HG03280 (cell line): ENCODE data around the gene SUV39H1.
A peak's percentile ranks its signal among the peaks of the same experiment; 100 is the strongest.

Source experiments
- ATAC-seq: cut with Tn5 transposase; IDR thresholded peaks from one replicate; pipeline ENCODE4 v1.9.1; 2021; ENCODE audit warnings: mild to moderate bottlenecking, moderate library complexity; ENCODE audit not compliant: unreplicated experiment

Gene SUV39H1

DNA sequence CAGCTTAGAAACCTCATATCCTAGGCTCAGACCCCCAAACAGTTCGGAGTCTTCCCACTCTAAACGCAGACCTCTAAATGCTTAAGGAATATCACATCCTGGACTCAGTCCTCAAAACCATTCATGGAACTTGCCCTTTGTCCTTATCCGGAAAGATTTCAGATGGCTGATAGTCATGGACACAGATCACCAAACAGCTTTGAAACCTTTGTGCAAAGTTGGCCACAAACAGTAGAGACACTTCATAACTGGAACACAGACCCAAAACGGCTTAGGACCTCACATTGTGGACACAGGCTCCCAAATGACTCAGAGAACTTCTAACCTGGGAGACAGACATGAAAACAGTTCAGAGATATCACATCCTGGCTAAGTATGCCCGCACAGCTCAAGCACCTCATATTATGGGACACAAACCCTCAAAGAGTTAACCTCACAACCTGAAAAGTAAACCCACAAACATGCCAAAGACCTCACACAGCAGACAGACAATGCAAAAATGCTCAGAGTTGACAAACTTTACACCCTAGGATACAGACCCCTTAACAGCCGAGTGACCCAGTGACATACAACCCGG, 15.5 kb downstream of the SUV39H1 start:
- no peak for ATAC-seq

DNA sequence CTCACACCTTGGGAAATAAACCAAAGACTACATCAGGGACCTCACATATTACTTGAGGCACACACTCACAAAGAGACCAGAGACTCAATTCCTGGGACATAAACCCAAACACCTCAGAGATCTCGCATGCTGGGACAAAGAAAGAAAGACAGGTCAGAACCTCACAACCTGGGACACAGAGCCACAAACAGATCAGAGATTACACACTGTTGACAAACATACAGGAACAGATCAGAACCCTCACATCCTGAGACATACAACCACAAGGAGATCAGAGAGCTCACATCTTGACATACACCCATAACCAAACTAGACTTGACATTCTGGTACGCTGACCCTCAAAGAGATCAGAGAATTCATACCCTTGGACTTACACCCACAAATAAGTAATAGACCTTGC, 17.3 kb downstream of the SUV39H1 start:
- no peak for ATAC-seq

DNA sequence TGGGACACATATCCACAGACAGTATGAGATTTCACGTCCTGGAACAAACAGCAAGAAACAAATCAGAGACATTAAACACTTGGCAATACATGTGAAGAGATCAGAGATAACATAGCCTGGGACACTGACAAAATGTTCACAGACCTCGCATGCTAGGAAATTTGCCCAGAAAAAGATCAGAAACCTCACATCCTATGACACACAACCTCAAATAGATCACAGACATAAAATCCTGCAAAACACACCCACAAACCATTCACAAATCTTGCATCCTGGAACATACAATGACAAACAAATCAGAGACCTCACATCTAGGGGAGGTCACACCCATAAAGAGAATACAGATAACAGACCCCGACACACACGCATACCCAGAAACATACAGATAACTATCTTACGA, 18.0 kb downstream of the SUV39H1 start:
- ATAC-seq, result no peak

DNA sequence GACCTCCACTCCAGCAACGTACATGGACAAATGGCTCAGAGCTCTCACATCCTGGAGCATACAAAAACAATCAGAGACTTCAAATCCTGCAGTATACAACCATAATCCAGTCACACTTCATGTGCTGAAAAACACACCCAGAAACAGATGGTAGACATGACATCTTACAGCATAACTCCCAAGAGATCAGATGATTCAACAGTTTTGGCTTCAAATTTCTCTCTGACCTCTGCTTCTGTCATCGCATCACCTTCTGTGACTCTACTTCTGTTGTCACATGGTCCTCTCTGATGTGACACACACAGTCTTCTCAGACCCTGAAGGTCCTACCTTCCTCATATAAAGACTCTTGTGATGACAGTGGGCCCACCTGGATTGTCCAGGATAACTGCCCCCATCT, 18.5 kb downstream of the SUV39H1 start:
- ATAC-seq, result no peak

DNA sequence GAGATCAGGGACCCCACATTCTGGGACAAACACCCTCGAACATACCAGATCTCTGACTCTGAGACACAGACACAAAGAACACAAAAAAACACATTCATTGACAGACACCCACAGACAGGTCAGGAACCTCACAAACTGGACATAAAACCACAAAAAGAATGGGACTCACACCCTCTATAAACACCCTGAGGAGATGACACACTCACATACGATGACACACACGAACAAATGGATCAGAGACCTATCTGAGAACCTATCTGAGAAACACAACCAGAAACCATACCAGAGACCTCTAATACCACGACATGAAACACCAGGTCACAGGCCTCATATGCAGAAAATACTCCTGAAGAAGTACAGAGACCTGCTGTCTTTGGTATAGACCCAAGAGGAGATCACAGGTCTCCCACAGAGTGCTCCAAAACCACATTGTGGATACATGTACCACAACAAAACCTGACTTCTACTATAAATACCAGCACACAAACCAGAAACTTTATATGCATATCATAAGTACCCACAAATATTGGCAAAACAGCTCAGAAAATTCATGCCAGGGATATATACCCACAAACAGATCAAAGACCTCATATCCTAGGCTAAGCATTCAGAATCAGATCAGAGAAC, 19.5 kb downstream of the SUV39H1 start:
- no peak for ATAC-seq

DNA sequence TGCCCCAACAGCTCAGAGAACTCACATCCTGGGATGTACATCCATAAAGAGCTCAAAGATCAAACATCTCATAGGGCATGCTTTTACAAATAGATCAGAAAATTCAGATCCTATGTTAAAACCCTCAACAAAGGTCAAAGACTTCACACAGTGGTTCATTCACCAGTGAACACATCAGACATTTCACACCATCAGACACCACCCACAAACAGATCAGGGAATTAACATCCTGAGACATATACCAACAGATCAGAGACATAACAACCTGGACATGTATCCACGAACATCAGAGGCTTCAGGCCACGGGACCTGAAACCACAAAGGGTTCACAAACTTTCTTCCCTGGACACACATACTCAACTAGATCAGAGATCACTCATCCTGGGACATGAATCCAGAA, 23.4 kb downstream of the SUV39H1 start:
- no peak for ATAC-seq

DNA sequence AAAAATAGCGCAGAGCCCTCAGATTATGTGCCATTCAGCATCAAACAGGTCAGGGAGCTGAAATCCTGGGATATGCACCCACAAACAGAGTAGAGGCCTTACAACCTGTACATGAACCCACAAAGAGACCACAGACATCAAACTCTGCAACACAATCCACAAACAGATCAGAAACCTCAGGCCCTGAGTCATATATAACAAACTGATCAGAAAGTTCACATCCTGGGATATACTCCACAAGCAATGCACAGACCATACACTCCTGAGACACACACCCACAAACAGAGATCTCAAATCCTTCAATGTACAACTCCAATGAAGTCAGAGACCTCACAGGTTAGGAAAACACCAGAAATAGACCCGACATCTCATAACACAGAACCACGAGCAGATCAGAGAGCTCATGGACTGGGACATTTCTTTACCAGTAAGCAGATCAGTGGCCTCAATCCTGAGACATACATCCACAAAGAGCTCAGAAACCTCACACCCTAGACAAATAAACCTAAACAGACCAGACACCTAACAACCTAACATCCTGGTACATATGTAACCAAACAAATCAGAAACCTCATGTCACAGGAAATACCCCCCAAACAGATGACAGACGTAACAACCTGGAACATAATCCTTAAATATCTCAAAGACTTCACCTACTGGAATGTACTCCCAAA, 24.2 kb downstream of the SUV39H1 start:
- ATAC-seq, result no peak

DNA sequence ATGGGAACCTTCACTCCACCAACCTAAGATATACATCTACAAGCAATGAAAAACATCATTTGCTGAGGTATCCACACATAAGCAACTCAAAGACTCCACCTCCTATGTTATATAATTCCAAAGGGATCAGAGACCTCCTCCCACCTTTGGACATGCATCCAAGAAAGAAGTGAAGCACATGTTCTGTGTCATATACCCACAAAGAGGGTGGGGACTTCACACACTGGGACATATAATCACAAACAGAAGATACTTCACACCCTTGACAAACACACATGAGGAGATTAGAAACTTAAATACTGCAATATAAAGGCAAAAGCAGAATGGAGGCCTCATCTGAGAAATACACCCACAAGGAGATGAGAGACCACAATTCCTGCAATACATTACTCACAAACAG, 25.4 kb downstream of the SUV39H1 start:
- ATAC-seq, result no peak

DNA sequence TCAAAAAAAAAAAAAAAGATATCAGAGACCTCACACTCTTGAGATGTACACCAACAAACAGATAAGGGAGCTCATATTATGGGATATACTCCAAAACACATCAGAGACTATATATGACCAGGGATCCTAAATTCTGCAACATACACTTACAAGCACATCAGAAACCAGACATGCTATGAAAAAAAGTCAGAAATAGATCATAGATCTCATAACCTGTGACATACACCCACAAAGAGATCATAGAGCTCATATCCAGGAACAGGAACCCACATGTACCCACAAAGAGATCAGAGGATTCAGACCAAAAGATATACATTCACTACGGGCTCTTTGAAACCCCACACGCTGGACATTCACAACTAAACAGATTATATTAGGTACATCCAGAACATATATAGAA, 30.1 kb downstream of the SUV39H1 start:
- no peak for ATAC-seq

DNA sequence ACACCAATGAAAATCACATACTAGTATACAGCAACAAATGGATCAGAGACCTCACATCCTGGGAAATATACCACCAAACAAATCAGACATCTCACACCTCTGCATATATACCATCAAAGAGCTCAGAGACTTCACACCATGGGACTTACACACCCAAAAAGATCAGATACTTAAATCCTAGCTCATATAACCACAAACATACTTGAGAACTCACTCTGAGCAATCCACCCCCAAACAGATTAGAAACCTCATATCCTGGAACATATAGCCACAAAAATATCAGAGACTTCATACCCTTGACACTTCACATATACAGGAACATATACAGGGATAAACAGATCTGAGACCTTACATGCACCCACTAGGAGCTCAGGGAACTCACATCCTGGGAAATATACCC, 32.1 kb downstream of the SUV39H1 start:
- ATAC-seq, result no peak

DNA sequence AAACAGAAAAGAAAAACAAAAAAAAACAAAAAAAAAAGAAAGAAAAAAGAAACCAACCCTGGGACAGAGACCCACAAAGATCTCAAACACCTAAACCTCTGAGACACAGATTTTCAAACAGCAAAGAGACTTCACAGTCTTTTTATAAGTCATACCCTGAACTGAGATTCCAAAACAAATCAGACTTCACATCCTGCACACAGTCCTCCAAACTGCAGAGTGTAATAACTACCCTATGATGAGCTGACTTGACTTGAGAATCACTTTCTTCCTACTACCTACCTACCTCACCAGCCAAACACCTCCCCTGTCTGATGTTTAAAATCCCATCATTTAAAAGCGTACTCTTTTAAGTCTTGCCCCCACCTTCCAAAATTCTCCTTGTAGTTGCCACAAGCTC, 39.8 kb downstream of the SUV39H1 start:
- ATAC-seq, result no peak

DNA sequence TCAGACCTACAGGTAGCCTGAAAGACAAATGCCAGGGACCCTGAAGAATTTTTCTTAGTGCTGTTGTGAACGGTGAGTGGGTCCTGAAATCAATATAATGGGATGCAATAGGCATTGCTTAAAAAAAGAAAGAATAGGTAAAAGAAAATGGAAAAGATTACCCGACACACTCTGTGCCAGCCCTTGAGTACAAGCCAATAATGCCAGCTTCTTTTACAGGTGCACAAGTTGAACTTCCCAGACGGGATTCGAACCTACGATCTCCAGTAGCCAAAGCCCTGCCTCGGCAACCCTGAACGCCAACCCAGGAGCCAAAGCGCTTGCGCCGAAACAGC, 40.3 kb downstream of the SUV39H1 start:
- no peak for ATAC-seq

DNA sequence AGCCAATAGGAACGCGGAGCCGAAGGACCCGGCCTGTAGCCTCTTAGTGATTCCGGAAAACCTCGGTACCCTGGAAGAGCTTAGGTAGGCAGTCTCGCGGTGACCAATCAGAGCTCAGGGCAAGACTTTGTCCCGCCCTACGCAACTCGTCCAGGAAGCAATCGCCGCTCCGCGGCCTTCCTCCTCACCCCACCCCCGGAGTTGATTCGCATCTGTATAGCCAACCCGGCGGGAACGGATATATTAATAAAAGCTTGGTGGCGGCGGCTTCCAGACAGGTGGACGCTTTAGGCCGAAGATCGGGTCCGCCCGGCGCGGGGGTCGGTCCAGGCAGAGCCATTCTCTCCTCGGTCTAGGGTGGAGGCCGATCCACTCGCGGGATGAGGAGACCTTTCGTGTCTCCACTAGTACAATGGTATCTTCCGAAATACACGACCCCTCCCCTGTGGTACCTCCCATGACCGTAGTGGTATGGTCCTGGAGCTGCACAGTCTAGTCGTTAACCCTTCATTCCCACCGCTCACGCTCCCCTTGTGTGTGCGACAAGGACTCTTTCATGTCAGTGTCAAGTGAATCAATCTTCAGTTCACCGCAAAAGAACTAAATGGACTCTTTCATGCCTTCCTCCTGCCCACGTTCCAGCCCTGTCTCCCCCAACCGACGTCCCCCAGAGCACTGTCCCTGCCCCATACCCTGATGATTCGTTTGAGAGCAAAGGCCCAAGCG, 40.8 kb downstream of the SUV39H1 start:
- ATAC-seq, result peak; percentile 99

DNA sequence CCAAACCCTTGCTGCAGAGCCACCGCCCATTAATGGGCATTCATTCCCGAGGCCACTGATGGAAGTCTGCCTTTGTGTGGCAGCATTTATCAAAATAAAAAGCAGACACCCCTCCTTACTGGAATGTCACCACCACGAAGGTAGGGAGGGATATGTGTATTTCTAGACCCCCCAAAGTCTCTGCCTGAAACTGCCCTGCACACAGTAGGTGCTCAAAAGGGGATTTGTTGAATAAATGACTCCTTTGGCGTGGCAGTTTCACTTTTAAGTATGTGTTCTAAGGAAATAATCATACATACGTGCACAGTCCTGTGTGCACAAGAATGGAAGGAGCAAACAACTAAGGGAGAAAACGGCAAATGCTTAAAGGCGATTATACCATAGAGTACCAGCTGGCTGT, 41.4 kb downstream of the SUV39H1 start:
- no peak for ATAC-seq

DNA sequence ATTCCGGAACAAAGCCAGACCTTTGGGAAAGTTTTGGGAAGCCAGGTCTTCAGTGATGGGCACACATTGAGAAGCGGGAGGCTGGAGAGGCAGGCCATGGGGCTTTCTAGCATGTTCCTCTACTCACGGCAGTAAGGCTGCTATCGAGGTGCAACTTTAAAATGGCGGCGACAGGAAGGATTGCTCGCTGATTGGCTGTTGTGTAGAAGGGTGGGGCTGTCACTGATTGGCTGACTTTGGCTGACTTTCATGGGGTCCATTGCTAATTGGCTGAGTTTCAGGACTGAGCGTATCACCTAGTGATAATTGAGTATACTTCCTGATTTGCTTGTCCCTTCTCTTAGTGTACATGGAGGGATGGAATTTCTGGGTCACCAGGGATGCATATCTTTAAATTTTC, 45.3 kb downstream of the SUV39H1 start:
- no peak for ATAC-seq

DNA sequence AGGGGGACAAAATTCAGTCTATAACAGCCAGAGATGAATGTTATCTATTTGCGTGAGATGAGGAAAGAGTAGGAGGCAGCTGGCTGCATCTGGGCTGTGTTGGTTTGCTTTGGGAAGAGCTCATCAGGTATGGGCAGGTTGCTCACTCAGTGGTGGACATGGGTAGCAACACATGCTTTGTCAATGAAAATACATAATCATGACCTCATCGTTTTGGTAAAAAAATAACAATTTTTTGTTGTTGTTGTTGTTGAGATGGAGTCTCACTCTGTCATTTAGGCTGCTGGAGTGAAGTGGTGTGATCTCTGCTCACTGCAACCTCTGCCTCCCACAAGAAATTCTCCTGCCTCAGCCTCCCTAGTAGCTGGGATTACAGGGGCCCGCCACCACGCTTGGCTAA, 48.7 kb downstream of the SUV39H1 start:
- ATAC-seq, result no peak

DNA sequence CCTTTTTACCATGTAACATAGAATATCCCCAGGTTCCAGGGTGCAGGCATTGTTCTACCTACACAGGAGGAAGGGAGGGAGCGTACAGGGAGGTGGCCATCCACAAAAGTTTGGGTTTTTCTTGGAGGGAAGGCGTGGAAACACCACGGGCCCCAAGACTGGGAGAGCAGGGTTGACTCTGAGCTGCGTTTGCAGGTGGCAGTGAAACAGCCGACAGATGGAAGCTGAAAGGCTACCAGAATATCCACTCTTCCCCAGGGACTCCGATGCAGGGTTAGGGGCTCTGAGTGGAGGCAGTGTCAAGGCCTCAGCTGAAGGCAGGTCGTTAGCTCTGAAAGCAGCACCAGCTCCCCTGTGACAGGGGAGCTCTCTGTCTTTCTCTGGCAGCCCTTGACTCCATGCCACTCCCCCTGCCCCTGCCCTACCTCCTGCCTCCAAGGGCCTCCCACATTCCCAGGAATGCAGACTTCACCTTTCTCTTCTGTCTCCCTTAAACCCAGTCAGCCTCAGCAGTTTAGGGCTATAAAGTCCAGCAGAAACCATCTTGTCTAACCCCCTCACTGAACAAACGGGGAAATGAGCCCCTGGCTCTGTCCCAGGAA, 51.0 kb downstream of the SUV39H1 start:
- ATAC-seq, result no peak

DNA sequence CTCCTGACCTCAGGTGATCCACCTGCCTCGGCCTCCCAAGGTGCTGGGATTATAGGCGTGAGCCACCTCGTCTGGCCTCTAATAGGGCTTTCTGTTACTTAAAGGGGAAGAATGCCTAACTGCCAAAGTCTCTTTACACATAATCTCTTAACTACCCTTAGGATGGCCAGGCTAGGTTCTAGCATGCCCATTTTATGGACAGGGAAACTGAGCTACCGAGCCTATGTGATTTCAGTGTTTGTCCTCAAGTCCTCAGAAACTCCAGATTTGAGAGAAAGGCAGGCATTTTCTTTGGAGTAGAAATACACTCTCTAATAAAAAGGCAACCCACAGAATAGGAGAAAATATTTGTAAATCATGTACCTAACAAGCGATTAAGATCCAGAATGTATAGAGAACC, 52.6 kb downstream of the SUV39H1 start:
- ATAC-seq, result no peak

DNA sequence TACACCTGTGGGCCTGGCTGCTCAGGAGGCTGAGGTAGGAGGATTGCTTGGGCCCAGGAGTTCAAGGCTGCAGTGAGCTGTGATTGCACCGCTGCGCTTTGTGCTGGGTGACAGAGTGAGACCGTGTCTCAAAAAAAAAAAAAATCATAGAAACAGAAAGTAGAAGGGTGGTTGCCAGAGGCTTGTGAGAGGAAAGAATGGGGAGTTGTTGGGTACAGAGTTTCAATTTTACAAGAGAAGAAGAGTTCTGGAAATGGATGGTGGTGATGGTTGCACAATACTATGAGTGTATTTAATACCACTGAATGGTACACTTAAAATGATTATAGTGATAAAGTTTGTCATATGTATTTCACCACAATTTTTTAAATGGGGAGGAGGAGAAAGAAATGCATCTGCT, 54.8 kb downstream of the SUV39H1 start:
- ATAC-seq, result no peak

DNA sequence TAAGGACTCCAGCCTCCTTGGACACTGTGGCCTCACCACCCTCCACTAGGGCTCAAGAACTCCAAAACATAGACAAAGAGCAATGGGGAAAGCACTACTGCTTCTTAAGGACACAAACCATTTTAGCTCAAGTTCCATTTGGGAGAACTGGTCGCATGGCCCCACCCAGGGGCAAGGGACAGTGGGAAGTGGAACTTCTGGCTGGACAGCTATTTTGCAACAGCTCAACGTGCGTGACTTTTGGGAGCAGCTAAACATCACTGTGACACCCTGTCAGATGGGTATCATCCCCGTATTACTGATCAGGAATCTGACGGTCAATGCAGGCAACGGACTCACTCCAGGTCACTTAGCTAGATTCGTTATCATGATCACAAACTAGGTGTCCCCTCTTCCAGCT, 56.0 kb downstream of the SUV39H1 start:
- no peak for ATAC-seq

DNA sequence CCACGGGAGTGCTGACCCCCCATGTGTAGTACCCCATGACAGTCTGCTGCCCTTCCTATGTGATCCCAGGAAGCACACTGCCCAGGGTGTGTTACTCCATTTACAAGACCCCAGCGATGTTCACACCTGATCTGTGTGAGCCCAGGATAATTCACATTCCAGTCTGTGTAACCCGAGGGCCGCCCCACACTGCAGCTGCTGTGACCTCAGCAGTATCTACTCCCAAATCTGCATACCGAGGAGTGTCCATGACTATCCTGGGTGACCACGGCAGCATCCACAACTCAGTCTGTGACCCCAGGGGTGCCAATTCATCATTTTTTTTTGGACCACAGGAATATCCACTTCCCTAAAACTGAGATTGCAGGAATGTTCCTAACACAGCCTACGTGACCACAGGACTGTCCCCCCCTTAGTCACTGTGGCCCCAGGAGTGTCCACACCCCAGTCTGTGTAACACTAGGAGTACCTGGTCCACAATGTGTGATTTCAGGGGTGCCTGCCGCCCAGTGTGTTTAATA, 57.2 kb downstream of the SUV39H1 start:
- no peak for ATAC-seq

DNA sequence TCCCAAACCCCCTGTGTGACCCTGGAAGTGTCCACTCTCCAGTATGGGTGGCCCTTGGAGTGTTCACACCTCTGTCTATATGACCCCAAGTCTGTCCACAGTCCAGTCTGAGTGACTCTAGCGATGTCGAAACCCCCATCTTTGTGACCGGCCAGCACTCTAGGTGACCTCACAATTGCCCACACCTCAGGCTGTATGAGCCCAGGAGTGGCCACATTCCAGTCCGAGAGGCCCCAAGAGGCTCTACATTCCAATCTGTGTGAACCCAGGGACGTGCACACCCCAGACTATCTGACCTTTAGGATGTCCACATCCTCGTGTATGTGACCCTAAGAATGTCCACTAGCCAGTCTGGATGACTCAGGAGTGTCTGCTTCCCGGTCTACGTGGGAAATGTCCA, 57.7 kb downstream of the SUV39H1 start:
- no peak for ATAC-seq
